Neural crest cell (in vitro differentiated cells): ENCODE results near the gene GMDS. TPM values are rescaled to one million over a fixed set of nuclear protein-coding genes. Genes with fewer than 3 reads are reported as not detected.

ENCODE experiments used
- DNase-seq: peaks from one replicate; pipeline ENCODE4 v3.0.0; 2021; ENCODE audit warnings: low read depth, mixed read lengths, low spot score
- H3K27ac Mint-ChIP-seq: one replicate; pipeline ENCODE4 v1.8.0; 2021; ENCODE audit warnings: mild to moderate bottlenecking, mixed read lengths; ENCODE audit not compliant: unreplicated experiment
- H3K27me3 Mint-ChIP-seq: 2 replicates; pipeline ENCODE4 v1.8.0; 2021; ENCODE audit warnings: low read depth, mild to moderate bottlenecking, mixed read lengths
- H3K36me3 Mint-ChIP-seq: 2 replicates; pipeline ENCODE4 v1.8.0; 2021; ENCODE audit warnings: low read depth, mild to moderate bottlenecking, mixed read lengths
- H3K4me1 Mint-ChIP-seq: 2 replicates; pipeline ENCODE4 v1.8.0; 2021; ENCODE audit warnings: mixed read lengths
- H3K4me3 Mint-ChIP-seq: one replicate; pipeline ENCODE4 v1.8.0; 2021; ENCODE audit warnings: mild to moderate bottlenecking, mixed read lengths
- H3K9me3 Mint-ChIP-seq: 2 replicates; pipeline ENCODE4 v1.8.0; 2021; ENCODE audit warnings: mixed read lengths
- total RNA-seq: library from RNA; stranded (reverse); gene quantifications from 2 replicates; pipeline ENCODE4 v1.2.1, GENCODE V29; 2021
- TF ChIP-seq, protein P1 (sequence below): fragments of 200-600 bp; sonication (generic); conservative IDR thresholded peaks from 2 replicates; pipeline ENCODE4 v1.5.0; 2021; ENCODE audit warnings: antibody characterized with exemption, mild to moderate bottlenecking

The GMDS gene
- total RNA-seq, 1 donor from 2014 or later = 16.1 TPM

- Mint-ChIP-seq H3K4me3 (no peak overlapping the region), H3K4me1 (no peaks in the 10 kb centered on the region), H3K36me3 (no peaks in the 10 kb centered on the region), H3K27ac (no peak overlapping the region), H3K27me3 (no peaks in the 10 kb centered on the region), H3K9me3 (peaks cover 9% of the 10 kb centered on the region)
- DNase-seq = no peak
- TF ChIP-seq, protein P1, sequence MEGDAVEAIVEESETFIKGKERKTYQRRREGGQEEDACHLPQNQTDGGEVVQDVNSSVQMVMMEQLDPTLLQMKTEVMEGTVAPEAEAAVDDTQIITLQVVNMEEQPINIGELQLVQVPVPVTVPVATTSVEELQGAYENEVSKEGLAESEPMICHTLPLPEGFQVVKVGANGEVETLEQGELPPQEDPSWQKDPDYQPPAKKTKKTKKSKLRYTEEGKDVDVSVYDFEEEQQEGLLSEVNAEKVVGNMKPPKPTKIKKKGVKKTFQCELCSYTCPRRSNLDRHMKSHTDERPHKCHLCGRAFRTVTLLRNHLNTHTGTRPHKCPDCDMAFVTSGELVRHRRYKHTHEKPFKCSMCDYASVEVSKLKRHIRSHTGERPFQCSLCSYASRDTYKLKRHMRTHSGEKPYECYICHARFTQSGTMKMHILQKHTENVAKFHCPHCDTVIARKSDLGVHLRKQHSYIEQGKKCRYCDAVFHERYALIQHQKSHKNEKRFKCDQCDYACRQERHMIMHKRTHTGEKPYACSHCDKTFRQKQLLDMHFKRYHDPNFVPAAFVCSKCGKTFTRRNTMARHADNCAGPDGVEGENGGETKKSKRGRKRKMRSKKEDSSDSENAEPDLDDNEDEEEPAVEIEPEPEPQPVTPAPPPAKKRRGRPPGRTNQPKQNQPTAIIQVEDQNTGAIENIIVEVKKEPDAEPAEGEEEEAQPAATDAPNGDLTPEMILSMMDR = no peak
Observed at GRCh38 chr6:1929931-1930330, 315.5 kb downstream of the GMDS start.

- Mint-ChIP-seq H3K4me3 (no peak overlapping the region), H3K27me3 (no peaks in the 10 kb centered on the region), H3K4me1 (peaks cover 4% of the 10 kb centered on the region), H3K9me3 (peaks cover 3% of the 10 kb centered on the region), H3K27ac (no peak overlapping the region), H3K36me3 (no peaks in the 10 kb centered on the region)
- DNase-seq = no peak
- TF ChIP-seq, protein P1 = no peak
Observed at GRCh38 chr6:1925743-1926430, 319.5 kb downstream of the GMDS start.

DNA sequence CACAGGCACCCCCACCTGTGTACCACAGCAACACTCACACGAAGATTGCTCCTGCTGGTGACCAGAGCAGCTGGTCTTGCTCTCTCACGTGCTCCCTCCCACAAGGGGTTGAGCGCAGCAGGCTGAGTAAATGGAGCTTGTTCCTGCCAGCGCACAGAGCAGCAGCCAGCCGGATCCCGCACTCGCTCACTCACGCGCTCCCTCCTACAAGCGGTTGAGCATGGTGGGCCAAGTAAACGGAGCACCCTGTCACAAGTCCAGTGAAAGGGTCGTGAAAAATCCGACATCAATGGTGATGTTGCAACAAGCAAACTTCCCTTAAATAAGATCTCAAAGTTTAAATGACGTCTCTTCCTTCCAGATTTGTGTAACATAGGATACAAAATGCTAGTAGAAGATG, 322.0 kb downstream of the GMDS start:
- Mint-ChIP-seq H3K4me1 (peaks cover 10% of the 10 kb centered on the region), H3K36me3 (no peaks in the 10 kb centered on the region), H3K4me3 (no peak overlapping the region), H3K27ac (no peak overlapping the region), H3K9me3 (peaks cover 3% of the 10 kb centered on the region), H3K27me3 (no peaks in the 10 kb centered on the region)
- TF ChIP-seq, protein P1 = no peak
- no peak for DNase-seq

GRCh38 chr6:1917626-1918371, 327.6 kb downstream of the GMDS start:
- H3K4me1 Mint-ChIP-seq = peaks cover 10% of the 10 kb centered on the region
- H3K36me3 Mint-ChIP-seq = no peaks in the 10 kb centered on the region
- no peak overlapping the region for H3K27ac Mint-ChIP-seq
- TF ChIP-seq, protein P1 = no peak
- H3K9me3 Mint-ChIP-seq = no peaks in the 10 kb centered on the region
- H3K27me3 Mint-ChIP-seq = no peaks in the 10 kb centered on the region
- DNase-seq = no peak
- no peak overlapping the region for H3K4me3 Mint-ChIP-seq

GRCh38 chr6:1916334-1917070, 328.9 kb downstream of the GMDS start:
- Mint-ChIP-seq H3K4me1 (peaks cover 10% of the 10 kb centered on the region), H3K36me3 (no peaks in the 10 kb centered on the region), H3K9me3 (no peaks in the 10 kb centered on the region), H3K4me3 (no peak overlapping the region), H3K27ac (no peak overlapping the region), H3K27me3 (no peaks in the 10 kb centered on the region)
- no peak for DNase-seq
- TF ChIP-seq, protein P1 = no peak
